ENCODE results near the gene TBCEL. TPM values are rescaled to one million over a fixed set of nuclear protein-coding genes. Genes with fewer than 3 reads are reported as not detected.
A peak's percentile ranks its signal among the peaks of the same experiment; 100 is the strongest.

TBCEL gene
- polyA plus RNA-seq (2013), result 6.0 TPM in 2 replicates

GRCh38 chr11:121023848-121024751 is at the start of gene TBCEL:
TBCEL (plus strand) TSS chr11:121024102; CDS start chr11:121045691, 21,589 bp downstream.
- Histone ChIP-seq H2AK5ac (ENCODE audit: low read length) (peak within 1 kb of the TSS; percentile 18), H3K79me2 (ENCODE audit: control insufficient read depth, insufficient read depth, low read length, poor library complexity) (peaks cover 8% of the 10 kb centered on the region), H3K14ac (ENCODE audit: low read length) (peak within 1 kb of the TSS; percentile 65), H3K4me2 (ENCODE audit: low read length) (peak within 1 kb of the TSS; percentile 83), H2AFZ (ENCODE audit: insufficient read depth, low read length, poor library complexity) (peak within 1 kb of the TSS; percentile 64), H4K91ac (ENCODE audit: low read depth, low read length) (peak within 1 kb of the TSS; percentile 63), H3K4me3 (ENCODE audit: low read depth, low read length) (peak within 1 kb of the TSS; percentile 93), H2BK5ac (ENCODE audit: low read depth, low read length, poor library complexity) (no peak within 1 kb of the TSS), H3K9ac (ENCODE audit: low read length) (peak within 1 kb of the TSS; percentile 83), H2BK12ac (ENCODE audit: low read length) (no peak within 1 kb of the TSS), H3K18ac (ENCODE audit: low read length) (peak within 1 kb of the TSS; percentile 61), H4K12ac (ENCODE audit: low read depth, low read length) (peak within 1 kb of the TSS; percentile 39), H3K36me3 (ENCODE audit: control insufficient read depth in 1 of 2, insufficient read depth in 2 of 2, low read length in 2 of 2) (no peaks in the 10 kb centered on the region), H3K4me1 (ENCODE audit: control insufficient read depth in 1 of 2, insufficient read depth in 2 of 2, low read length in 2 of 2) (peaks cover 6 to 7% of the 10 kb centered on the region in 2 experiments), H2BK120ac (ENCODE audit: insufficient read depth, low read length, poor library complexity) (peak within 1 kb of the TSS; percentile 22), H4K8ac (ENCODE audit: low read depth, low read length) (peak within 1 kb of the TSS; percentile 79), H3K27me3 (ENCODE audit: insufficient read depth, low read length) (no peaks in the 10 kb centered on the region), H3K27ac (ENCODE audit: low read depth, low read length) (no peak within 1 kb of the TSS), H3K23ac (ENCODE audit: low read length) (peak within 1 kb of the TSS; percentile 27), H3K9me3 (ENCODE audit: insufficient read depth, low read depth, low read length) (no peaks in the 10 kb centered on the region), H3K4ac (ENCODE audit: low read depth, low read length) (peak within 1 kb of the TSS; percentile 66), H3K79me1 (ENCODE audit: low read length) (peaks cover 4% of the 10 kb centered on the region)
- peak; percentile 34 to 62 for DNase-seq
- WGBS (ENCODE audit: extremely low coverage, insufficient coverage, insufficient read length), result no CpG with 5 or more reads among the region's 54 CpGs

- no CpG with 5 or more reads among the region's 9 CpGs for WGBS (ENCODE audit: extremely low coverage, insufficient coverage, insufficient read length)
- no peak overlapping the region for H3K4me2 ChIP-seq (ENCODE audit: low read length)
- no peak overlapping the region for H3K4ac ChIP-seq (ENCODE audit: low read depth, low read length)
- H3K9ac ChIP-seq (ENCODE audit: low read length), result no peak overlapping the region
- H2AFZ ChIP-seq (ENCODE audit: insufficient read depth, low read length, poor library complexity), result no peak overlapping the region
- H2BK12ac ChIP-seq (ENCODE audit: low read length), result no peak overlapping the region
- H2AK5ac ChIP-seq (ENCODE audit: low read length), result no peak overlapping the region
- H4K12ac ChIP-seq (ENCODE audit: low read depth, low read length), result no peak overlapping the region
- no peak overlapping the region for H3K23ac ChIP-seq (ENCODE audit: low read length)
- no peak overlapping the region for H2BK120ac ChIP-seq (ENCODE audit: insufficient read depth, low read length, poor library complexity)
- no peak overlapping the region for H3K14ac ChIP-seq (ENCODE audit: low read length)
- no peaks in the 10 kb centered on the region for H3K9me3 ChIP-seq (ENCODE audit: insufficient read depth, low read depth, low read length)
- no peaks in the 10 kb centered on the region for H3K4me1 ChIP-seq (ENCODE audit: control insufficient read depth in 1 of 2, insufficient read depth in 2 of 2, low read length in 2 of 2)
- no peak overlapping the region for H4K8ac ChIP-seq (ENCODE audit: low read depth, low read length)
- no peak overlapping the region for H3K18ac ChIP-seq (ENCODE audit: low read length)
- no peak overlapping the region for H4K91ac ChIP-seq (ENCODE audit: low read depth, low read length)
- no peaks in the 10 kb centered on the region for H3K79me1 ChIP-seq (ENCODE audit: low read length)
- no peak overlapping the region for H3K27ac ChIP-seq (ENCODE audit: low read depth, low read length)
- H3K4me3 ChIP-seq (ENCODE audit: low read depth, low read length), result no peak overlapping the region
- no peaks in the 10 kb centered on the region for H3K36me3 ChIP-seq (ENCODE audit: control insufficient read depth in 1 of 2, insufficient read depth in 2 of 2, low read length in 2 of 2)
- H3K27me3 ChIP-seq (ENCODE audit: insufficient read depth, low read length), result no peaks in the 10 kb centered on the region
- no peak overlapping the region for H2BK5ac ChIP-seq (ENCODE audit: low read depth, low read length, poor library complexity)
- no peak for DNase-seq
- H3K79me2 ChIP-seq (ENCODE audit: control insufficient read depth, insufficient read depth, low read length, poor library complexity), result no peaks in the 10 kb centered on the region
Measured at GRCh38 chr11:120974466-120974865, 49.4 kb upstream of the TBCEL start.

- no peaks in the 10 kb centered on the region for H3K79me1 ChIP-seq (ENCODE audit: low read length)
- H3K27ac ChIP-seq (ENCODE audit: low read depth, low read length), result no peak overlapping the region
- no peak overlapping the region for H3K4ac ChIP-seq (ENCODE audit: low read depth, low read length)
- no peak overlapping the region for H4K91ac ChIP-seq (ENCODE audit: low read depth, low read length)
- no peak overlapping the region for H2AFZ ChIP-seq (ENCODE audit: insufficient read depth, low read length, poor library complexity)
- no peak overlapping the region for H3K9ac ChIP-seq (ENCODE audit: low read length)
- DNase-seq, result no peak
- no peak overlapping the region for H4K8ac ChIP-seq (ENCODE audit: low read depth, low read length)
- no peak overlapping the region for H2BK120ac ChIP-seq (ENCODE audit: insufficient read depth, low read length, poor library complexity)
- no peaks in the 10 kb centered on the region for H3K79me2 ChIP-seq (ENCODE audit: control insufficient read depth, insufficient read depth, low read length, poor library complexity)
- H3K4me1 ChIP-seq (ENCODE audit: control insufficient read depth in 1 of 2, insufficient read depth in 2 of 2, low read length in 2 of 2), result no peaks in the 10 kb centered on the region
- H3K4me3 ChIP-seq (ENCODE audit: low read depth, low read length), result no peak overlapping the region
- no peak overlapping the region for H3K14ac ChIP-seq (ENCODE audit: low read length)
- no peaks in the 10 kb centered on the region for H3K9me3 ChIP-seq (ENCODE audit: insufficient read depth, low read depth, low read length)
- no peaks in the 10 kb centered on the region for H3K27me3 ChIP-seq (ENCODE audit: insufficient read depth, low read length)
- no peak overlapping the region for H3K18ac ChIP-seq (ENCODE audit: low read length)
- no peak overlapping the region for H2BK12ac ChIP-seq (ENCODE audit: low read length)
- H2BK5ac ChIP-seq (ENCODE audit: low read depth, low read length, poor library complexity), result no peak overlapping the region
- H3K36me3 ChIP-seq (ENCODE audit: control insufficient read depth in 1 of 2, insufficient read depth in 2 of 2, low read length in 2 of 2), result no peaks in the 10 kb centered on the region
- no CpG with 5 or more reads among the region's 4 CpGs for WGBS (ENCODE audit: extremely low coverage, insufficient coverage, insufficient read length)
- H2AK5ac ChIP-seq (ENCODE audit: low read length), result no peak overlapping the region
- H4K12ac ChIP-seq (ENCODE audit: low read depth, low read length), result no peak overlapping the region
- no peak overlapping the region for H3K23ac ChIP-seq (ENCODE audit: low read length)
- H3K4me2 ChIP-seq (ENCODE audit: low read length), result no peak overlapping the region
Measured at GRCh38 chr11:120974965-120975364, 48.9 kb upstream of the TBCEL start.

DNA sequence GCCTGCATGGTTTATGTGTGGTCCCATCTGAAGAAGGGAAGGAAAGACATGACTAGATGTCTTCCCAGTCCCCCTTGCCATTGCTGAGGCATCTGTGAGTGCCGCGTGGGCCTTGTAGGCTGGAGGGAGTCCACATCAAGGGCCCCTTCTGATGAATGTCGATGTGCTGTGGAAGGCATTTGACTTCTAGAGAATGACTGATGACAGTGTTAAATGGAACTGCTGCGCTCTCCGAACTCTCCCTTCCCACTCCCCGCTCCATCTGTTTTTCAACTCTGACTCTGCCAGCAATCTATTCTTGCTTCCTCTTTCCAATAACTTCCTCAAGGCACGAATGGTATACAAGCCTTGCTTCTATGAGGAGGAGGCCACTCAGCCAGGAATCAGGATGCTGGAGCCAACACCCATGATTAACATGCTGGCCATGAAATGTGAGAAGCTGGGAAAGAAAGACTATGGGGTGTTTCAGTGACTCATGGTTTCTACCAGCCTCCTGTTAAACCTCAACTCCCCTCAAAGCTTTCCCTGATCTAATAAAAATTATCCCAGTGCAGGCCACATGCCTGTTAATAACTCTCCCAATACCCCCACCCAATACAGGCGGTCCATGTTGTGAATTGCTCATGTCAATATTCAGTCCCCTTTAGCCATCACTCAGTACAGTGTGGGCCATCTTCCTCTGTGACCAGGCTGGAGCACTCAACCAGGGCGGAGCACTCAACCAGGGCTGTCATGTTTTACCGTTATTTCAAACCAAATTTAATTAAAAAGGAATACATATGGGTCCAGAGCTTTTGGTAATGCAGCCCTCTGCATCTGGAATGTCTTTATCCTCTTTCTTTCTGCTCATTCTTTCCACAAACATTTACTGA is 46.4 kb upstream of the TBCEL start:
- Histone ChIP-seq H3K9me3 (ENCODE audit: insufficient read depth, low read depth, low read length) (no peaks in the 10 kb centered on the region), H2AFZ (ENCODE audit: insufficient read depth, low read length, poor library complexity) (no peak overlapping the region), H3K4me1 (ENCODE audit: control insufficient read depth in 1 of 2, insufficient read depth in 2 of 2, low read length in 2 of 2) (no peaks in the 10 kb centered on the region), H3K4me2 (ENCODE audit: low read length) (no peak overlapping the region), H4K91ac (ENCODE audit: low read depth, low read length) (no peak overlapping the region), H3K27ac (ENCODE audit: low read depth, low read length) (no peak overlapping the region), H3K18ac (ENCODE audit: low read length) (no peak overlapping the region), H3K23ac (ENCODE audit: low read length) (no peak overlapping the region), H2BK12ac (ENCODE audit: low read length) (no peak overlapping the region), H3K14ac (ENCODE audit: low read length) (no peak overlapping the region), H3K27me3 (ENCODE audit: insufficient read depth, low read length) (no peaks in the 10 kb centered on the region), H4K8ac (ENCODE audit: low read depth, low read length) (no peak overlapping the region), H3K79me2 (ENCODE audit: control insufficient read depth, insufficient read depth, low read length, poor library complexity) (no peaks in the 10 kb centered on the region), H2BK5ac (ENCODE audit: low read depth, low read length, poor library complexity) (no peak overlapping the region), H3K4ac (ENCODE audit: low read depth, low read length) (no peak overlapping the region), H4K12ac (ENCODE audit: low read depth, low read length) (no peak overlapping the region), H3K4me3 (ENCODE audit: low read depth, low read length) (no peak overlapping the region), H2AK5ac (ENCODE audit: low read length) (no peak overlapping the region), H2BK120ac (ENCODE audit: insufficient read depth, low read length, poor library complexity) (no peak overlapping the region), H3K36me3 (ENCODE audit: control insufficient read depth in 1 of 2, insufficient read depth in 2 of 2, low read length in 2 of 2) (no peaks in the 10 kb centered on the region), H3K79me1 (ENCODE audit: low read length) (no peaks in the 10 kb centered on the region), H3K9ac (ENCODE audit: low read length) (no peak overlapping the region)
- WGBS (ENCODE audit: extremely low coverage, insufficient coverage, insufficient read length), result no CpG with 5 or more reads among the region's 10 CpGs
- no peak for DNase-seq

Data from trophoblast cell (in vitro differentiated cells and primary cell).